H9 (cell line): ENCODE data around the gene ARMS2. TPM values are rescaled to one million over a fixed set of nuclear protein-coding genes. Genes with fewer than 3 reads are reported as not detected.

Experiments used
- DNase-seq: peaks from one replicate; pipeline ENCODE4 v3.0.0-alpha.2; 2017
- H2AFZ ChIP-seq: one replicate; pipeline ENCODE4 v1.6.1; 2013; ENCODE audit warnings: mild to moderate bottlenecking, low read length, control low read depth, moderate library complexity
- H2AK5ac ChIP-seq: 2 replicates; pipeline ENCODE4 v1.6.1; 2013; ENCODE audit warnings: low read length, control low read depth, mixed read lengths; ENCODE audit not compliant: insufficient read length
- H2BK120ac ChIP-seq: one replicate; pipeline ENCODE4 v1.6.1; 2013; ENCODE audit warnings: low read depth, mild to moderate bottlenecking, low read length, control low read depth, inconsistent platforms; ENCODE audit not compliant: poor library complexity, severe bottlenecking
- H2BK12ac ChIP-seq: 2 replicates; pipeline ENCODE4 v1.6.1; 2013; ENCODE audit warnings: low read length, control low read depth, mixed read lengths, low read depth; ENCODE audit not compliant: insufficient read length
- H2BK15ac ChIP-seq: 2 replicates; pipeline ENCODE4 v1.6.1; 2013; ENCODE audit warnings: low read depth, low read length, control low read depth
- H2BK20ac ChIP-seq: one replicate; pipeline ENCODE4 v1.6.1; 2013; ENCODE audit warnings: low read depth, mild to moderate bottlenecking, low read length, control low read depth, inconsistent platforms; ENCODE audit not compliant: poor library complexity, severe bottlenecking
- H2BK5ac ChIP-seq: 2 replicates; pipeline ENCODE4 v1.6.1; 2013; ENCODE audit warnings: low read length, control low read depth, mixed read lengths; ENCODE audit not compliant: insufficient read length
- H3K14ac ChIP-seq: 2 replicates; pipeline ENCODE4 v1.6.1; 2013; ENCODE audit warnings: low read length, control low read depth; ENCODE audit not compliant: insufficient read depth
- H3K18ac ChIP-seq: 2 replicates; pipeline ENCODE4 v1.6.1; 2013; ENCODE audit warnings: low read depth, mild to moderate bottlenecking, mixed read lengths, low read length, control low read depth; ENCODE audit not compliant: insufficient read length
- H3K23ac ChIP-seq: 2 replicates; pipeline ENCODE4 v1.6.1; 2013; ENCODE audit warnings: low read length, control low read depth, mixed read lengths, low read depth; ENCODE audit not compliant: insufficient read length
- H3K23me2 ChIP-seq: 2 replicates; pipeline ENCODE4 v1.6.1; 2013; ENCODE audit warnings: low read depth, mild to moderate bottlenecking, mixed read lengths, low read length, control low read depth; ENCODE audit not compliant: insufficient read length, poor library complexity, severe bottlenecking
- H3K27ac ChIP-seq: 2 replicates; pipeline ENCODE4 v1.5.1; 2013; ENCODE audit warnings: low read length, control low read depth, mixed read lengths, low read depth; ENCODE audit not compliant: insufficient read length
- H3K27me3 ChIP-seq: 2 replicates; pipeline ENCODE4 v1.6.1; 2013; ENCODE audit warnings: low read length, control low read depth, inconsistent platforms; ENCODE audit not compliant: insufficient read depth
- H3K4ac ChIP-seq: 2 replicates; pipeline ENCODE4 v1.6.1; 2013; ENCODE audit warnings: low read depth, mild to moderate bottlenecking, control low read depth, inconsistent platforms, low read length, moderate library complexity
- H3K4me1 ChIP-seq: 2 replicates; pipeline ENCODE4 v1.6.1; 2013; ENCODE audit warnings: low read length, control low read depth, inconsistent platforms; ENCODE audit not compliant: insufficient read depth
- H3K4me2 ChIP-seq: 2 replicates; pipeline ENCODE4 v1.6.1; 2013; ENCODE audit warnings: low read length, control low read depth, mixed read lengths; ENCODE audit not compliant: insufficient read length, insufficient read depth
- H3K56ac ChIP-seq: 2 replicates; pipeline ENCODE4 v1.6.1; 2013; ENCODE audit warnings: low read depth, mild to moderate bottlenecking, mixed read lengths, low read length, control low read depth; ENCODE audit not compliant: insufficient read length
- H3K79me1 ChIP-seq: 2 replicates; pipeline ENCODE4 v1.6.1; 2013; ENCODE audit warnings: low read depth, mild to moderate bottlenecking, moderate library complexity, low read length, control low read depth, inconsistent platforms; ENCODE audit not compliant: insufficient read depth, poor library complexity, severe bottlenecking
- H3K79me2 ChIP-seq: 2 replicates; pipeline ENCODE4 v1.6.1; 2013; ENCODE audit warnings: low read length, control low read depth, inconsistent platforms; ENCODE audit not compliant: insufficient read depth
- H3K9ac ChIP-seq: 2 replicates; pipeline ENCODE4 v1.6.1; 2013; ENCODE audit warnings: low read length, control low read depth, mixed read lengths; ENCODE audit not compliant: insufficient read length; ENCODE audit errors: extremely low read depth
- H3K9me3 ChIP-seq: one replicate; pipeline ENCODE4 v1.6.1; 2013; ENCODE audit warnings: low read depth, low read length, inconsistent platforms; ENCODE audit not compliant: control insufficient read depth
- H3T11ph ChIP-seq: one replicate; pipeline ENCODE4 v1.6.1; 2013; ENCODE audit warnings: mild to moderate bottlenecking, low read length, control low read depth, inconsistent platforms
- H4K20me1 ChIP-seq: one replicate; pipeline ENCODE4 v1.6.1; 2013; ENCODE audit not compliant: control insufficient read depth, insufficient read length, insufficient read depth
- H4K5ac ChIP-seq: 2 replicates; pipeline ENCODE4 v1.6.1; 2013; ENCODE audit warnings: low read depth, mild to moderate bottlenecking, mixed read lengths, low read length, control low read depth; ENCODE audit not compliant: insufficient read length
- H4K8ac ChIP-seq: replicated peaks from 2 replicates; pipeline ENCODE4 v1.6.1; 2013; ENCODE audit warnings: low read length, control low read depth, mixed read lengths, low read depth; ENCODE audit not compliant: insufficient read length
- H4K91ac ChIP-seq: 2 replicates; pipeline ENCODE4 v1.6.1; 2013; ENCODE audit warnings: low read depth, mild to moderate bottlenecking, moderate library complexity, mixed read lengths, low read length, control low read depth; ENCODE audit not compliant: insufficient read length
- H3K27ac Mint-ChIP-seq, 3 experiments: 2 replicates in 2 of 3; 3 replicates in 1 of 3; pipeline ENCODE4 v1.8.0; 2020 to 2021; ENCODE audit warnings: mixed read lengths in 3 of 3, mild to moderate bottlenecking in 1 of 3, moderate library complexity in 1 of 3
- H3K27me3 Mint-ChIP-seq: 2 replicates; pipeline ENCODE4 v1.8.0; 2021; ENCODE audit warnings: low read depth, mild to moderate bottlenecking, moderate library complexity, mixed read lengths
- H3K36me3 Mint-ChIP-seq, 3 experiments: 2 replicates in 2 of 3; 3 replicates in 1 of 3; pipeline ENCODE4 v1.8.0; 2020 to 2021; ENCODE audit warnings: low read depth in 3 of 3, mixed read lengths in 3 of 3; ENCODE audit not compliant: insufficient read depth in 1 of 3
- H3K4me1 Mint-ChIP-seq, 2 experiments: 2 replicates each; pipeline ENCODE4 v1.8.0; 2020; ENCODE audit warnings: mixed read lengths in 2 of 2
- H3K4me3 Mint-ChIP-seq, 2 experiments: 2 replicates in 1 of 2; 3 replicates in 1 of 2; pipeline ENCODE4 v1.8.0; 2020 to 2021; ENCODE audit warnings: mild to moderate bottlenecking in 2 of 2, mixed read lengths in 2 of 2, moderate library complexity in 1 of 2
- H3K9me3 Mint-ChIP-seq, 2 experiments: 2 replicates in 1 of 2; 3 replicates in 1 of 2; pipeline ENCODE4 v1.8.0; 2020; ENCODE audit warnings: mild to moderate bottlenecking in 2 of 2, mixed read lengths in 2 of 2, moderate library complexity in 1 of 2
- CTCF ChIP-seq: fragments of 200-600 bp; sonication (generic); conservative IDR thresholded peaks from 3 replicates; pipeline ENCODE4 v1.8.0; 2021; ENCODE audit warnings: antibody characterized with exemption, mild to moderate bottlenecking
- WGBS: extraction: QIAGEN DNeasy Blood & Tissue Kit; methylation state at CpG from one replicate; pipeline ENCODE4 v1.1.7; 2013; ENCODE audit warnings: missing lambda C conversion rate, low lambda C conversion rate, mixed read lengths; ENCODE audit not compliant: insufficient read length; ENCODE audit errors: extremely low coverage; 5-methylcytosine and 5-hydroxymethylcytosine counted together
- total RNA-seq: library from RNA; stranded (reverse); gene quantifications from 2 replicates; pipeline ENCODE4 v1.2.1, GENCODE V29; 2021

ARMS2 gene
- total RNA-seq, 1 experiment from 2014 or later, result not detected

DNA sequence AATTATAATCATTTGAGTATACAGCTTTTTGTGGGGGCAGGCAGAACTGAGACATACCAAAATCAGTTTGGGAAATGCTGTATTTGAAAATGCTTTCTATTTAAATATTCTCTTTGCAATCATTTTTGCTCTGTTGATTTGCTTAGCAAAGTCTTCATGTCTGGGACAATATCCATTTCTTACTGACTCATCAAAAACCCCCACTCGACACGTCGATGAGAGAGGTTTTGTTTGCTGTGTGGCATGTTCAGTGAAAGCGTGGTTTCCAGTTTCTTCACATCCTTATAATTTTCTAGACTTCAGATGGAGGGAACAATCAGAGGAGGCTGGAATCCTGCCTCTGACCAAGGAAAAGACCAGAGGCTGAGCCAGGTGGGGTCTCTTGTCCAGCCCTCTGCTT is 35.8 kb downstream of the ARMS2 start:
- Histone ChIP-seq H3K56ac (no peak overlapping the region), H3K23ac (no peak overlapping the region), H3K9me3 (no peaks in the 10 kb centered on the region), H2AK5ac (no peak overlapping the region), H3K4me1 (no peaks in the 10 kb centered on the region), H3K79me1 (no peaks in the 10 kb centered on the region), H3K14ac (no peak overlapping the region), H3K9ac (no peak overlapping the region), H2BK20ac (no peak overlapping the region), H4K20me1 (no peaks in the 10 kb centered on the region), H2BK15ac (no peak overlapping the region), H4K91ac (no peak overlapping the region), H3K4me2 (no peak overlapping the region), H2BK5ac (no peak overlapping the region), H3K27me3 (no peaks in the 10 kb centered on the region), H4K5ac (no peak overlapping the region), H4K8ac (no peak overlapping the region), H3K4ac (no peak overlapping the region), H2BK12ac (no peak overlapping the region), H3K27ac (no peak overlapping the region), H2BK120ac (no peak overlapping the region), H2AFZ (no peak overlapping the region), H3T11ph (no peak overlapping the region), H3K79me2 (no peaks in the 10 kb centered on the region), H3K23me2 (no peaks in the 10 kb centered on the region), H3K18ac (no peak overlapping the region)
- DNase-seq, result no peak
- H3K9me3 Mint-ChIP-seq, result no peaks in the 10 kb centered on the region
- WGBS, result no CpG with 5 or more reads among the region's 4 CpGs
- peaks cover 2% of the 10 kb centered on the region; the same call in 1 of the 2 replicates for H3K27me3 Mint-ChIP-seq
- no peaks in the 10 kb centered on the region; a peak in 1 of 7 replicates for H3K36me3 Mint-ChIP-seq
- H3K4me1 Mint-ChIP-seq, result peaks cover 4 to 19% of the 10 kb centered on the region in 2 experiments
- no peak overlapping the region for H3K27ac Mint-ChIP-seq
- TF ChIP-seq CTCF, result no peak
- H3K4me3 Mint-ChIP-seq, result no peak overlapping the region
